ENCODE data around the gene FRMD4A. TPM values are rescaled to one million over a fixed set of nuclear protein-coding genes. Genes with fewer than 3 reads are reported as not detected.

Gene FRMD4A
- total and polyA plus RNA-seq, 12 donors: 9.1 to 29.6 (median 14.6) TPM

DNA sequence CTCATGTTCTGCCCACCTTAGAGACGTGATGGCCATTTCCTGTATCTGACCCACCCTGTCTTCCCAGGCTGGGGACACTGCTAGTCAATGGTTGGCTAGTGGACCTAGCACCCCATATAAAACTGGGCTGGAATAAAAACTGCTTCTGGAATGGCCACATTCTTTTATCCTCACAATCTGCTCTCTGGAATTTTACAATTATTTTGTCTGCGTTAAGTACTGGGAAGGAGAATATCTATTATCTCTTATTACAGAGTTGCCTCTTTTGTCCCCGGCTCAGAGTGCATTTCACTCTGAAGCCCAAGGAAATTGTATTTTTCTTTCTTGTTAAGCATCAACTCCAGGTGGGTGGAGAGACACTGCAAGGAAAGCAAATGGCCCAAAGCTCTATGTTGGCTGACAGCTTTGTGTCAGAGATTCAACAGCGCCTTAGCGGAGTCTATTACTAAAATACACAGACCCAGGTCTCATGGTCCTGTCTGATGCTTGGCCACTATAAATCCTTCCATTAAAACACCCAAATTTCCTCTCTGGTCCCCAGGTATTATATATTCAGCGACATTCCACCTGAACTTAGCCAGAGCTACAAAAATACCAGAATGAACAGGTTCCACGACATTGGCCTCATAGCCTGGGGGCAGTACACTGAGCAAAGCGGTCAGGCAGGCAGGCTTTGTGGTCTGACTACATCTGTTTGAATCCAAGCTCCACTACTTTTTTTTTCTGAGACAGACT lies 622.3 kb downstream of the FRMD4A start:
- intact Hi-C loops (cut with DNase I): no loop called here
- H3K9me3 ChIP-seq (replicated peaks in 1 of 3): no peaks in the 10 kb centered on the region
- DNase-seq: no peak
- H3K27ac ChIP-seq: peak overlapping the region in 1 of 5 donors; percentile 72
- H3K4me3 ChIP-seq: peak overlapping the region in 1 of 4 donors; percentile 66
- H3K4me1 ChIP-seq (replicated peaks in 1 of 2): peaks cover 0 to 21% of the 10 kb centered on the region in 2 donors
- no peaks in the 10 kb centered on the region for H3K27me3 ChIP-seq
- TF ChIP-seq POLR2A (IDR thresholded peaks at IDR 0.05): no peak
- TF ChIP-seq, protein P1, sequence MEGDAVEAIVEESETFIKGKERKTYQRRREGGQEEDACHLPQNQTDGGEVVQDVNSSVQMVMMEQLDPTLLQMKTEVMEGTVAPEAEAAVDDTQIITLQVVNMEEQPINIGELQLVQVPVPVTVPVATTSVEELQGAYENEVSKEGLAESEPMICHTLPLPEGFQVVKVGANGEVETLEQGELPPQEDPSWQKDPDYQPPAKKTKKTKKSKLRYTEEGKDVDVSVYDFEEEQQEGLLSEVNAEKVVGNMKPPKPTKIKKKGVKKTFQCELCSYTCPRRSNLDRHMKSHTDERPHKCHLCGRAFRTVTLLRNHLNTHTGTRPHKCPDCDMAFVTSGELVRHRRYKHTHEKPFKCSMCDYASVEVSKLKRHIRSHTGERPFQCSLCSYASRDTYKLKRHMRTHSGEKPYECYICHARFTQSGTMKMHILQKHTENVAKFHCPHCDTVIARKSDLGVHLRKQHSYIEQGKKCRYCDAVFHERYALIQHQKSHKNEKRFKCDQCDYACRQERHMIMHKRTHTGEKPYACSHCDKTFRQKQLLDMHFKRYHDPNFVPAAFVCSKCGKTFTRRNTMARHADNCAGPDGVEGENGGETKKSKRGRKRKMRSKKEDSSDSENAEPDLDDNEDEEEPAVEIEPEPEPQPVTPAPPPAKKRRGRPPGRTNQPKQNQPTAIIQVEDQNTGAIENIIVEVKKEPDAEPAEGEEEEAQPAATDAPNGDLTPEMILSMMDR (IDR thresholded peaks at IDR 0.05): no peak
- WGBS, 4 donors: 71 to 85% (median 78%) methylated on average over 8 of the region's 8 CpGs
- H3K36me3 ChIP-seq (replicated peaks in 1 of 2): no peaks in the 10 kb centered on the region

DNA sequence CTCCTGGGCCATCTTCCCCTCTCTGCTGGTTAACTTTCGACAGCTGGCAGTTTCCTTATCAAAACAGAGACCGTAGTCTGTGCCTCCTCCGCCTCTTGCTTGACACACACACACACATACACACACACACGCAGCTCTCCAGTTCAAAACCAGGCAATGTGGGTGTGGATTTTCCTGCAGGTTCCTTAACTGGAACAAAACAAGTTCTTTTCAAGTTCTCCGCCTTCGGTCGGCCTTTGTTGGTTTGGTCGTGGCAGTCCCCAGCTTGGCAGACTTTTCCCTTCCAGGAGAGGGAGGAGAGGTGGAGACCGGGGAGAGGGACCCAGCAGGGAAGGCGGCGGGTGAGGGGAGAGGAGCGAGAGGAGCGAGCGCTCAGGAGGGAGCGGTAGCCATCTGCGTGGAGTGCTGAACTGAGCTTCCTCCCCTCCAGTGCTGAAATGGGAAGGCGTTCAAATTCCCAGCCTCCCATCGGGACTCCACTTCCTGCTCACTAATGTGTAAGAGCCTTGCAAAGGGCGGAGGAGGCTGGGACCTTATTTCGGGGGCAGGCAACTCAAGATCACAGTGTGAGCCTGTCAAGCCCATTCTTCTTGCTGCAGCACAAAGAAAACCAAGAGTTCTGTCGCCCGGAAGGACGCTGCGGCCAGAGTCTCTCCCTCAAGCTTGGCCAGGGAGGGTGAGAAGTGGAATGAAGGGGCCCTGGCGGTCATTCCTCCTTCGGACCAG lies 623.4 kb downstream of the FRMD4A start:
- peak overlapping the region in 2 of 4 donors; percentile 35 to 66 for H3K4me3 ChIP-seq
- H3K36me3 ChIP-seq (replicated peaks in 1 of 2): no peaks in the 10 kb centered on the region
- peaks cover 0 to 13% of the 10 kb centered on the region in 2 donors for H3K4me1 ChIP-seq (replicated peaks in 1 of 2)
- TF ChIP-seq, protein P1 (IDR thresholded peaks at IDR 0.05): no peak
- TF ChIP-seq POLR2A (IDR thresholded peaks at IDR 0.05): no peak
- H3K9me3 ChIP-seq (replicated peaks in 1 of 3): no peaks in the 10 kb centered on the region
- intact Hi-C loops (cut with DNase I): no loop called here
- peak overlapping the region in 4 of 5 donors; percentile 3 to 72 (median 28) for H3K27ac ChIP-seq
- H3K27me3 ChIP-seq: no peaks in the 10 kb centered on the region
- peak; percentile 53 to 86 (median 61) for DNase-seq
- 2 to 6% (median 4%) methylated on average over 14 to 26 of the region's 26 CpGs for WGBS, 4 donors

DNA sequence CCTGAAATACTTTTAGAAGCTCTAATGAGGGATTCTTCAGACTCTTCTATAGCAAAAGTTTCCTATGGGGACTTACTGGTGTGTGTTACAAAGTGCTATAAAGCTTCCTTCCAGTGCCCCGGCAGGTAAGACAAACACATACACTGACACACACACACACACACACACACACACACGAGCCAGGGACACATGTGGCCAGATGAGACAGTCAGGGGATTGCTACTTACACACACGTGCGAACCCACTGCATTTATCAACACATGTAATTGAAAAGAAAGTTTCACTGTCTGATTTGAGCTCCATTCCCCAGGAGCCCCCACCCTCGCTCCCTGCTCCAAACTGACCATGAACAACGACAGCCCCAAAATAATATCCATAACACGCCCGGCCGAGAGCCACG lies 624.1 kb downstream of the FRMD4A start:
- no peak for TF ChIP-seq POLR2A (IDR thresholded peaks at IDR 0.05)
- TF ChIP-seq, protein P1 (IDR thresholded peaks at IDR 0.05): no peak
- Histone ChIP-seq H3K9me3 (replicated peaks in 1 of 3) (no peaks in the 10 kb centered on the region), H3K4me3 (peak overlapping the region in 2 of 4 donors; percentile 35 to 66), H3K27me3 (no peaks in the 10 kb centered on the region), H3K36me3 (replicated peaks in 1 of 2) (no peaks in the 10 kb centered on the region), H3K27ac (peak overlapping the region in 1 of 5 donors; percentile 72), H3K4me1 (replicated peaks in 1 of 2) (peaks cover 0 to 12% of the 10 kb centered on the region in 2 donors)
- no peak for DNase-seq
- 46 to 61% (median 53%) methylated on average over 10 of the region's 10 CpGs for WGBS, 4 donors
- intact Hi-C loops (cut with DNase I): no loop called here

DNA sequence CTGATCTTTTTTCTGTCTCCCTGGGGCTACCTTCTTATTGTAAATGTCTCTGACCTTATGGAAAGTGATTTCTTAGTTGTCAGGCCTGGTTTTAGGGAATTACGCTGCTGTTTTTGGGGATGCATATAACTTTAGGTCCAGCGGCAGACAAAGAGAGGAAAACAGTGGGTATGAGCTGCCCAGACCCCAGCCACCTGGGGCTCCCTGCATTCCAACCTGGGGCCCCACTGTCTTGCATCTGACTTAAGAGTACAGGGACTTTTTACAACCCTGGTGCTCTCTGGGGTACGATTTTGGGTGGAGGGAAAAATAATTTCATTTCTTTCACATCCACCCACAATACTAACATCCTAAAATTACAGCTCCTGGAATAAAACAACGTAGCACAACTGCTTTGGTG lies 624.5 kb downstream of the FRMD4A start:
- H3K4me3 ChIP-seq: peak overlapping the region in 1 of 4 donors; percentile 66
- TF ChIP-seq, protein P1 (IDR thresholded peaks at IDR 0.05): no peak
- TF ChIP-seq POLR2A (IDR thresholded peaks at IDR 0.05): no peak
- H3K36me3 ChIP-seq (replicated peaks in 1 of 2): peaks cover 0 to under 1% of the 10 kb centered on the region in 2 donors
- no peaks in the 10 kb centered on the region for H3K9me3 ChIP-seq (replicated peaks in 1 of 3)
- H3K27me3 ChIP-seq: no peaks in the 10 kb centered on the region
- no peak overlapping the region for H3K27ac ChIP-seq
- peaks cover 0 to 12% of the 10 kb centered on the region in 2 donors for H3K4me1 ChIP-seq (replicated peaks in 1 of 2)
- intact Hi-C loops (cut with DNase I): no loop called here
- DNase-seq: no peak
- 71 to 80% (median 74%) methylated on average over 4 of the region's 4 CpGs for WGBS, 4 donors
